GM19463 (cell line): ENCODE results near the gene RBMS3.
"Not testable (repeated sequence)": the region's sequence is repeated elsewhere in the genome, so short reads cannot be mapped to it uniquely, and the experiment has no call there.

Experiments
- ATAC-seq: cut with Tn5 transposase; IDR thresholded peaks from one replicate; pipeline ENCODE4 v1.9.1; 2021; ENCODE audit warnings: mild to moderate bottlenecking, moderate library complexity; ENCODE audit not compliant: unreplicated experiment

Gene RBMS3

GRCh38 chr3:29310865-29311264 lies 30.0 kb downstream of the RBMS3 start:
- ATAC-seq, result no peak

- ATAC-seq, result no peak
Measured at GRCh38 chr3:29311795-29312194, 30.9 kb downstream of the RBMS3 start.

GRCh38 chr3:29312395-29312794 lies 31.5 kb downstream of the RBMS3 start:
- ATAC-seq, result no peak

GRCh38 chr3:29312960-29313452 lies 32.1 kb downstream of the RBMS3 start:
- ATAC-seq, result no peak

GRCh38 chr3:29313981-29314726 lies 33.3 kb downstream of the RBMS3 start:
- ATAC-seq, result no peak

GRCh38 chr3:29314727-29315088 lies 33.8 kb downstream of the RBMS3 start:
- ATAC-seq, result no peak

GRCh38 chr3:29317659-29318173 lies 36.8 kb downstream of the RBMS3 start:
- no peak for ATAC-seq

GRCh38 chr3:29318251-29318650 lies 37.4 kb downstream of the RBMS3 start:
- no peak for ATAC-seq

- ATAC-seq, result peak; percentile 71
Measured at GRCh38 chr3:29319262-29319661, 38.4 kb downstream of the RBMS3 start.

GRCh38 chr3:29319798-29320197 lies 38.9 kb downstream of the RBMS3 start:
- no peak for ATAC-seq

GRCh38 chr3:29322586-29322985 lies 41.7 kb downstream of the RBMS3 start:
- ATAC-seq, result no peak

GRCh38 chr3:29324180-29324651 lies 43.3 kb downstream of the RBMS3 start:
- ATAC-seq, result peak; percentile 92

- ATAC-seq, result not testable (repeated sequence)
Measured at GRCh38 chr3:29326540-29326939, 45.7 kb downstream of the RBMS3 start.

GRCh38 chr3:29329986-29330890 lies 49.4 kb downstream of the RBMS3 start:
- ATAC-seq, result no peak

- ATAC-seq, result no peak
Measured at GRCh38 chr3:29331035-29331434, 50.2 kb downstream of the RBMS3 start.

GRCh38 chr3:29331456-29332194 lies 50.8 kb downstream of the RBMS3 start:
- peak; percentile 27 for ATAC-seq

GRCh38 chr3:29332195-29332637 lies 51.3 kb downstream of the RBMS3 start:
- peak; percentile 41 for ATAC-seq

GRCh38 chr3:29333576-29333975 lies 52.7 kb downstream of the RBMS3 start:
- no peak for ATAC-seq

- no peak for ATAC-seq
Measured at GRCh38 chr3:29334706-29335105, 53.8 kb downstream of the RBMS3 start.

GRCh38 chr3:29335438-29335837 lies 54.6 kb downstream of the RBMS3 start:
- ATAC-seq, result no peak

- ATAC-seq, result no peak
Measured at GRCh38 chr3:29335943-29336342, 55.1 kb downstream of the RBMS3 start.
